ENCODE measurements around the gene SPATA4. TPM values are rescaled to one million over a fixed set of nuclear protein-coding genes. Genes with fewer than 3 reads are reported as not detected.

Gene SPATA4
- total RNA-seq, 1 donor from 2014 or later, result 0.55 TPM

- intact Hi-C loops (cut with micrococcal nuclease), result no loop called here
- Histone ChIP-seq H3K36me3 (no peaks in the 10 kb centered on the region), H3K9me3 (replicated peaks) (no peaks in the 10 kb centered on the region), H3K4me1 (peaks cover 30% of the 10 kb centered on the region), H3K27ac (replicated peaks) (peak overlapping the region; percentile 90), H3K27me3 (ENCODE audit: low read depth) (no peaks in the 10 kb centered on the region), H3K4me3 (peak overlapping the region; percentile 51)
- DNase-seq, result no peak
- no peak for TF ChIP-seq CTCF (IDR thresholded peaks at IDR 0.05; ENCODE audit: borderline replicate concordance)
These were observed 41.6 kb upstream of the SPATA4 start for GRCh38 chr4:176236946-176237345.

- intact Hi-C loops (cut with micrococcal nuclease), result no loop called here
- Histone ChIP-seq H3K27ac (replicated peaks) (peak overlapping the region; percentile 78), H3K4me1 (peaks cover 21% of the 10 kb centered on the region), H3K36me3 (no peaks in the 10 kb centered on the region), H3K4me3 (peak overlapping the region; percentile 44), H3K9me3 (replicated peaks) (no peaks in the 10 kb centered on the region), H3K27me3 (ENCODE audit: low read depth) (no peaks in the 10 kb centered on the region)
- no peak for DNase-seq
- no peak for TF ChIP-seq CTCF (IDR thresholded peaks at IDR 0.05; ENCODE audit: borderline replicate concordance)
These were observed 35.5 kb upstream of the SPATA4 start for GRCh38 chr4:176230836-176231235.

DNA sequence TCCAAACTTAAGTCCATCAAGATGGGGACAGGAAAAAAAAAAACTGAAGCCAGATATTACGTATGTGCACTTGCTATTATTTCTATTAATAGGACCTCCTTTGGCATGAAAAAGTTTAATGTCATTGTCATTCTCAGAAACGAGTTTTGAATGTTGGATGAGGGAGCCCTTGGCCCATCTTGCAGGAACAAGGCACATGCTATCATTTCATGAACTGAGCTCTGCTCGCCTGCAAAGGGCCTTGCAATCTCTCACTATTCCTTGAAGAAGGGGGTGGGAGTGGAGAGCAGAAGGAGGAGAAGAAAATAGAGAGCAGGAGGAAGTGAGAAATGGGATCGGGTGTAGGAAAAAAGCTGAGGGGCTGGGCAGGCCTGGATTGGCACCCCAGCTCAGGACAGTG is 34.3 kb upstream of the SPATA4 start:
- H3K4me1 ChIP-seq, result peaks cover 21% of the 10 kb centered on the region
- intact Hi-C loops (cut with micrococcal nuclease), result no loop called here

GRCh38 chr4:176226736-176227135 is 31.4 kb upstream of the SPATA4 start:
- no peak for TF ChIP-seq CTCF (IDR thresholded peaks at IDR 0.05; ENCODE audit: borderline replicate concordance)
- intact Hi-C loops (cut with micrococcal nuclease), result no loop called here
- H3K27ac ChIP-seq (replicated peaks), result no peak overlapping the region

More for the DNA sequence above, 34.3 kb upstream of the SPATA4 start:
- no peak for TF ChIP-seq CTCF (IDR thresholded peaks at IDR 0.05; ENCODE audit: borderline replicate concordance)
- Histone ChIP-seq H3K4me3 (no peak overlapping the region), H3K27me3 (ENCODE audit: low read depth) (no peaks in the 10 kb centered on the region), H3K9me3 (replicated peaks) (no peaks in the 10 kb centered on the region), H3K27ac (replicated peaks) (peak overlapping the region; percentile 78), H3K36me3 (no peaks in the 10 kb centered on the region)
- no peak for DNase-seq

GRCh38 chr4:176223561-176223960 is 28.2 kb upstream of the SPATA4 start:
- Histone ChIP-seq H3K4me3 (no peak overlapping the region), H3K36me3 (no peaks in the 10 kb centered on the region), H3K27me3 (ENCODE audit: low read depth) (no peaks in the 10 kb centered on the region), H3K4me1 (no peaks in the 10 kb centered on the region), H3K9me3 (replicated peaks) (no peaks in the 10 kb centered on the region), H3K27ac (replicated peaks) (no peak overlapping the region)
- DNase-seq, result no peak
- TF ChIP-seq CTCF (IDR thresholded peaks at IDR 0.05; ENCODE audit: borderline replicate concordance), result no peak
- intact Hi-C loops (cut with micrococcal nuclease), result no loop called here

More at GRCh38 chr4:176226736-176227135, 31.4 kb upstream of the SPATA4 start:
- DNase-seq, result no peak
- no peaks in the 10 kb centered on the region for H3K36me3 ChIP-seq
- no peaks in the 10 kb centered on the region for H3K9me3 ChIP-seq (replicated peaks)
- H3K4me1 ChIP-seq, result peaks cover 21% of the 10 kb centered on the region
- no peaks in the 10 kb centered on the region for H3K27me3 ChIP-seq (ENCODE audit: low read depth)
- H3K4me3 ChIP-seq, result no peak overlapping the region

DNA sequence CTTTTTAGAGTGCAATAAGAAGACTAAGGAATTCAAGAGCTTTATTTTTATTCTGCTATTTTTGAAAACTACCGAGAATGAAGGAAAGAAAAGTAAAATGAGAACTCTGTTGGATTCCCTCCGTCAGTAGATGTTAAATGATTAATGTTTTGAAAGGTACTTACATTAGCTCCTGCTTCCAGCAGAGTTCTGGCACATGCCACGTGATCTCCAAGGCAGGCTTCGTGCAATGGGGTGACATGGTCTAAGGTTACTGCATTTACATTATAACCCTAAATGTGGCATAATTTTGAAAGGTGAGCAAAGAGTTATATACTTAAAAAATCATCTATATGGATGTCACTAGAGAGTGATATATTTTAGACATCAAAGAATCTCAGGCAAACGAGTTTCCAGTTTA is 26.8 kb upstream of the SPATA4 start:
- H3K27me3 ChIP-seq (ENCODE audit: low read depth), result no peaks in the 10 kb centered on the region
- no peak for DNase-seq
- H3K4me3 ChIP-seq, result no peak overlapping the region
- no peak for TF ChIP-seq CTCF (IDR thresholded peaks at IDR 0.05; ENCODE audit: borderline replicate concordance)
- H3K36me3 ChIP-seq, result no peaks in the 10 kb centered on the region
- no peak overlapping the region for H3K27ac ChIP-seq (replicated peaks)
- no peaks in the 10 kb centered on the region for H3K4me1 ChIP-seq
- H3K9me3 ChIP-seq (replicated peaks), result no peaks in the 10 kb centered on the region
- intact Hi-C loops (cut with micrococcal nuclease), result no loop called here

All from left ventricle myocardium inferior (tissue), 1 donor.